Measurements from ENCODE around the gene PCOLCE2. TPM values are rescaled to one million over a fixed set of nuclear protein-coding genes. Genes with fewer than 3 reads are reported as not detected.

PCOLCE2 gene
- total RNA-seq, 1 experiment from 2014 or later: 13.5 TPM

GRCh38 chr3:142912402-142913172 is 23.7 kb upstream of the PCOLCE2 start:
- CTCF ChIA-PET: interaction anchor here (1.3 to 2.2 kb wide), 2 partner anchors 84 kb away, joined by 3 to 16 read pairs; no protein-coding TSS in a partner anchor
- no peaks in the 10 kb centered on the region for H3K9me3 Mint-ChIP-seq
- ATAC-seq (no peak), DNase-seq (ENCODE audit: low spot score) (no peak)
- no peaks in the 10 kb centered on the region for H3K36me3 Mint-ChIP-seq
- no peaks in the 10 kb centered on the region for H3K27me3 Mint-ChIP-seq (ENCODE audit: low read depth)
- 0 out of 2 replicates have a peak, but pooled peaks cover 3% of the 10 kb centered on the region for H3K4me1 Mint-ChIP-seq
- no peak for TF ChIP-seq MXD4 (CRISPR knock-in tag; IDR thresholded peaks at IDR 0.05; ENCODE audit: borderline replicate concordance)
- no peak for TF ChIP-seq NFYB (CRISPR knock-in tag; conservative IDR thresholded peaks at IDR 0.05; ENCODE audit: low read depth)
- no peak for TF ChIP-seq TEAD1 (CRISPR knock-in tag; IDR thresholded peaks at IDR 0.05)
- TF ChIP-seq ZNF232 (CRISPR knock-in tag; IDR thresholded peaks at IDR 0.05): no peak
- no peak for TF ChIP-seq SMAD4 (CRISPR knock-in tag; IDR thresholded peaks at IDR 0.05)
- no peak for TF ChIP-seq JUN (CRISPR knock-in tag; IDR thresholded peaks at IDR 0.05)
- no peak for TF ChIP-seq FOXK1 (CRISPR knock-in tag; IDR thresholded peaks at IDR 0.05)
- no peak for TF ChIP-seq NR3C1 (CRISPR knock-in tag; conservative IDR thresholded peaks at IDR 0.05; ENCODE audit: low read depth)
- no peak for TF ChIP-seq ZNF671 (CRISPR knock-in tag; IDR thresholded peaks at IDR 0.05)
- no peak for TF ChIP-seq ZNF121 (CRISPR knock-in tag; IDR thresholded peaks at IDR 0.05)
- TF ChIP-seq MAX (CRISPR knock-in tag; IDR thresholded peaks at IDR 0.05): no peak
- no peak for TF ChIP-seq PRDM15 (CRISPR knock-in tag; IDR thresholded peaks at IDR 0.05)
- TF ChIP-seq SP1 (CRISPR knock-in tag; conservative IDR thresholded peaks at IDR 0.05): no peak
- no peak for TF ChIP-seq ELF4 (CRISPR knock-in tag; IDR thresholded peaks at IDR 0.05; ENCODE audit: low read depth)
- no peak for TF ChIP-seq IRF1 (CRISPR knock-in tag; IDR thresholded peaks at IDR 0.05)
- no peak for TF ChIP-seq EMX1 (CRISPR knock-in tag; IDR thresholded peaks at IDR 0.05)
- no peak for TF ChIP-seq ZNF416 (CRISPR knock-in tag; IDR thresholded peaks at IDR 0.05)
- POLR2A ChIA-PET: no interaction called here
- H3K27ac Mint-ChIP-seq: no peak overlapping the region
- no peak overlapping the region for H3K4me3 Mint-ChIP-seq

GRCh38 chr3:142910280-142910679 is 21.4 kb upstream of the PCOLCE2 start:
- no peak for DNase-seq (ENCODE audit: low spot score)
- Mint-ChIP-seq H3K27ac (no peak overlapping the region), H3K9me3 (no peaks in the 10 kb centered on the region), H3K4me3 (no peak overlapping the region), H3K36me3 (no peaks in the 10 kb centered on the region), H3K27me3 (ENCODE audit: low read depth) (no peaks in the 10 kb centered on the region), H3K4me1 (0 out of 2 replicates have a peak, but pooled peaks cover 3% of the 10 kb centered on the region)
- ChIA-PET CTCF (interaction anchor here (1.5 to 2.2 kb wide), 3 partner anchors 21 to 82 kb away, joined by 4 to 16 read pairs (median 11); no protein-coding TSS in a partner anchor), POLR2A (no interaction called here)
- ATAC-seq: no peak
- TF ChIP-seq PREB (CRISPR knock-in tag; IDR thresholded peaks at IDR 0.05; ENCODE audit: borderline replicate concordance): no peak
- no peak for TF ChIP-seq CBFB (CRISPR knock-in tag; IDR thresholded peaks at IDR 0.05; ENCODE audit: low read depth)
- TF ChIP-seq RELA (CRISPR knock-in tag; IDR thresholded peaks at IDR 0.05; ENCODE audit: borderline replicate concordance): no peak
- TF ChIP-seq ARID4B (CRISPR knock-in tag; IDR thresholded peaks at IDR 0.05; ENCODE audit: borderline replicate concordance): no peak
- no peak for TF ChIP-seq ESRRA (CRISPR knock-in tag; IDR thresholded peaks at IDR 0.05; ENCODE audit: borderline replicate concordance)
- no peak for TF ChIP-seq CREB1 (CRISPR knock-in tag; IDR thresholded peaks at IDR 0.05)
- TF ChIP-seq ZNF121 (CRISPR knock-in tag; IDR thresholded peaks at IDR 0.05): no peak
- TF ChIP-seq ZBTB43 (CRISPR knock-in tag; IDR thresholded peaks at IDR 0.05): no peak
